GM04504 (cell line): ENCODE measurements around the gene AOC2.

Source experiments
- DNase-seq: peaks from one replicate; pipeline ENCODE4 v3.0.0-alpha.2; 2012; ENCODE audit warnings: low read depth

The AOC2 gene, protein sequence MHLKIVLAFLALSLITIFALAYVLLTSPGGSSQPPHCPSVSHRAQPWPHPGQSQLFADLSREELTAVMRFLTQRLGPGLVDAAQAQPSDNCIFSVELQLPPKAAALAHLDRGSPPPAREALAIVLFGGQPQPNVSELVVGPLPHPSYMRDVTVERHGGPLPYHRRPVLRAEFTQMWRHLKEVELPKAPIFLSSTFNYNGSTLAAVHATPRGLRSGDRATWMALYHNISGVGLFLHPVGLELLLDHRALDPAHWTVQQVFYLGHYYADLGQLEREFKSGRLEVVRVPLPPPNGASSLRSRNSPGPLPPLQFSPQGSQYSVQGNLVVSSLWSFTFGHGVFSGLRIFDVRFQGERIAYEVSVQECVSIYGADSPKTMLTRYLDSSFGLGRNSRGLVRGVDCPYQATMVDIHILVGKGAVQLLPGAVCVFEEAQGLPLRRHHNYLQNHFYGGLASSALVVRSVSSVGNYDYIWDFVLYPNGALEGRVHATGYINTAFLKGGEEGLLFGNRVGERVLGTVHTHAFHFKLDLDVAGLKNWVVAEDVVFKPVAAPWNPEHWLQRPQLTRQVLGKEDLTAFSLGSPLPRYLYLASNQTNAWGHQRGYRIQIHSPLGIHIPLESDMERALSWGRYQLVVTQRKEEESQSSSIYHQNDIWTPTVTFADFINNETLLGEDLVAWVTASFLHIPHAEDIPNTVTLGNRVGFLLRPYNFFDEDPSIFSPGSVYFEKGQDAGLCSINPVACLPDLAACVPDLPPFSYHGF

DNA sequence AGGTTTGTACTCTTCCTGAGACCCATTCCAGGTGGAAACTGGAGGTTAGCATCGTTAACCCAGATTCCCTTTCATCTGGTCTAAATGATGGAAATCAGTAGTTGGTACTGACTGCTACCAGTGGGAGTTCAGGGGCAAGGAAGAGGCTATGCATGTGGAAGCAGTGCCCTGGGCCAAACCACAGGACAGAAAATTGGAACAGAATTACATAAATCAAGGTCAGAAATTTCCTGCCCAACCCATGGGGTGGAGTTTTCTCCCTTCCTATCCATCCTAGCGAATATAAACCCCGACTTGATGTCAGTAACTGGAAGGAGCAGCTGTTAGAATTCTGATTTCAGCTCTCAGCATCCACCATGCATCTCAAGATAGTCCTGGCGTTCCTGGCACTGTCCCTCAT, at the start of gene AOC2:
Gene AOC2 (plus strand): TSS at position 310 of the 400 bp plus-strand sequence. CDS start 47 bp downstream, at position 357.
- DNase-seq: no peak

- no peak for DNase-seq
Measured at GRCh38 chr17:42795061-42795460, 49.3 kb upstream of the AOC2 start.

DNA sequence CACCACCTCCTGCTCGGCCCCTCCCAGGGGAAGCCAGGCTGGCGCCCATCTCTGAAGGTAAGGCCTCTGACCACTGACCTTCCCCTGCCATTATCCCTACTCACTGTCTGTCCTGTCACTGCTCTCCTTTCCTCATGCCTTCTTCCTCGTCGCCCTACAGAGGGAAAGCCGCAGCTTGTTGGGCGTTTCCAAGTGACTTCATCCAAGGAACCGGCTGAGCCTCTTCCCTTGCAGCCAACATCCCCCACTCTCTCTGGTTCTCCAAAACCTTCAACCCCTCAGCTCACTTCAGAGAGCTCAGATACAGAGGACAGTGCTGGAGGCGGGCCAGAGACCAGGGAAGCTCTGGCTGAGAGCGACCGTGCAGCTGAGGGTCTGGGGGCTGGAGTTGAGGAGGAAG, 48.9 kb upstream of the AOC2 start:
- DNase-seq: no peak

- no peak for DNase-seq
Measured at GRCh38 chr17:42796066-42796758, 48.2 kb upstream of the AOC2 start.

GRCh38 chr17:42797067-42798007, 47.0 kb upstream of the AOC2 start:
- DNase-seq: no peak

DNA sequence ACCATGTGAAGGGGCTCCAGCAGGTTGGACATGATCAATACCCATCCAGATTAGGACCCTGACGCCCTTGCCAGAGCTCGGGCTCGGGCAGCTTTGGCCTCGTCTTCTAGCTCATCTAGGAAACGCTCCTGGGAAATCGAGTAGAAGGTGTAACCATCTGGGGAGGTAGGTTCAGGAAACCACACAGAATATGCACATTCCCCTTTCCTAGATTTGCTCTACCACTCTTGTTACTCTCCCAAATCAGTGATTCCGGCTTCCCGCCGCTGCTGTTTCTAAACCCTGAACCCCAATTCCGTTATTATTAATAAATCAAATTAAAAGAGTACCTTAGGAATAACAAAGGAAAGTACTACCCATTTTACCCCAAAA, 46.4 kb upstream of the AOC2 start:
- no peak for DNase-seq

GRCh38 chr17:42798383-42799380, 45.7 kb upstream of the AOC2 start, which contains the start of the genes CNTD1 and COA3:
TSS of gene CNTD1 (plus strand) at chr17:42798861. CDS start at chr17:42799068, 207 bp downstream.
TSS of gene COA3 (minus strand) at chr17:42798704. CDS start at chr17:42798681, 23 bp downstream.
- DNase-seq: peak; percentile 65

DNA sequence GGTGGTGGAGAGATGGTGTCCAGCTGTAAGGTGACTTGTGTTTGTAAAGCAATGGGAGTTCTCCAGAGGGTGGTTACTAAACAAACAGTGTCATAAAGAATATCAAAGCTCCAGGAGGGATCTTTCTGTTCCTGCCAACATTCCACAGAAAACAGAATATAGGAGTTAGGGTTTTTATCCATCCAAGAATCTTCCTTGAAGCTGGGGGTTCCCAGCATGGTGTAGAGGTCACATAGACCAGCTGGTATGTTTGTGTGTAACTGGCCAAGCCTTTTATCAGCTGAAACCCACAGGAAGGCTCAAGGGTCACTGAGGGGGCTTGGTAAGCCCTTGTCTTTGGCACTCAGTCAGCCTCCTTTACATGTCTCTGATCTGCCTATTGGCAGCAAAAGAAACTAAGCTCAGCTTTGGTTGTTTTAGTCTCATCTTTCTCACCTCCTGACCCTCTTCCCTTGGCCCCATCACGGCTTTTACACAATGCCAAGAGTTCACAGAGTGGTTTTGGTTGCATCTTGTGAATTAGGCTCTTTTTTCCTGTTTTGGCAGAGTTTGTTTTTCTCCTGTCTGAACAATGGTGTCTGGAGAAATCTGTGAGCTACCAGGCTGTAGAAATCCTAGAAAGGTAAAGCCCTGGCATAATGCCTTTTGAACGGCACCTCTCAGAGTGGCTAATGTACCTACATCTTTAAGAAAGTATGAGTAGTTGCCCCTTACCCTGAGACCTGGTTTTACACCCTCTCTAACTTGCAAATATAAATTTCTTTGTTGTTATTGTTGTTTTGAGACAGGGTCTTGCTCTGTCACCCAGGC, 41.1 kb upstream of the AOC2 start:
- no peak for DNase-seq

DNA sequence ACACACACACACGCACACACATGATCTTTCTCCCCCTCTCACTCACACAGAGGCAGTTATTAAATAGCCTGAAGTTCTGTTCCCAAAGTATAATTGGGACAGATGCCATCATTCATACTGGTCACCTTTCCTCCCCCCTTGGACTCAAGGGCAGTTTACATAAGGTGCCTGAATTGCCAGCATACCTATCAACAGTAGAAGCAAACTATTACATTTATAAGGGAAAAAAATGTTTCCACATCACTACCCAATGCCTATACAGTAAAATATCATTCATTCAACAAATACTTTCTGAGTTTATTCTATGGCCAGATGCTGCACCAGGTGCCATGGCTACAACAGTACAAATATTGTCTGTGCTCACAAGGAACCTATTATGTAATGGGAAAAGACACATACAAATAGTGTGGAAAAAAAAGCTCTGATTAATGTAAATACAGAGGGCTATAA, 39.4 kb upstream of the AOC2 start:
- no peak for DNase-seq

DNA sequence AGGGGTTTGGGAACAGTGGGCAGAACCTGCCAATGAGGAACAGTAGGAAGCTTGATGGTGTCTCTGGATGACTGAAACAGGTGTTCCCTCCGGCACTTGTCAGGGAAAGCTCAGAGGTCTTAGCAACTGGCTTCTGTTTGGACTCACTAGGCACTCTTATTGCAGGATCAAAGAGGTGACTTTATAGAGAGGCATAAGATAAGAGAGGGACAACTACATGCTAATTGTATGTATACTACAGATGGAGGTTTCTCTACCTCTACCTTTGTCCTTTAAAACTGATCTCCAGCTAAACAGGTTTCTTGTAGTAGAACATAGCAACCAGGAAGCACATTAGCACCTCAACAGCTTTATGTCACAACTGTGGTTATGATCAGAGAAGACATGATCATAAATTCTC, 38.1 kb upstream of the AOC2 start:
- DNase-seq: no peak

DNA sequence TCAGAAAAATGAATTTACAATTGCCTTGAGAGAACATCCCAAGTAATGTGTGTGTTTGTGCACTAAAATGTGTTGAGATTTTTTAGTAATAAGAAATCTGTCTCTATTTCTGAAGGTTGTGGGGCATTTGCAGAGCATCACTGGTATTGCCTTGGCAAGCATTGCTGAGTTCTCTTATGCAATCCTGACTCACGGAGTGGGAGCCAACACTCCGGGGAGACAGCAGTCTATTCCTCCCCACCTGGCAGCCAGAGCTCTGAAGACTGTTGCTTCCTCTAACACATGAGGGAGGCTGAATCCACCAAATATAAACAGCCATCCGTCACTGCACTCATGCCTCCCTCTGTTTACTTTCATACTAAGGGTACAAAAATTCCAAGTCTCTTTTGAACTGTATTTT, 35.1 kb upstream of the AOC2 start:
- peak; percentile 88 for DNase-seq

DNA sequence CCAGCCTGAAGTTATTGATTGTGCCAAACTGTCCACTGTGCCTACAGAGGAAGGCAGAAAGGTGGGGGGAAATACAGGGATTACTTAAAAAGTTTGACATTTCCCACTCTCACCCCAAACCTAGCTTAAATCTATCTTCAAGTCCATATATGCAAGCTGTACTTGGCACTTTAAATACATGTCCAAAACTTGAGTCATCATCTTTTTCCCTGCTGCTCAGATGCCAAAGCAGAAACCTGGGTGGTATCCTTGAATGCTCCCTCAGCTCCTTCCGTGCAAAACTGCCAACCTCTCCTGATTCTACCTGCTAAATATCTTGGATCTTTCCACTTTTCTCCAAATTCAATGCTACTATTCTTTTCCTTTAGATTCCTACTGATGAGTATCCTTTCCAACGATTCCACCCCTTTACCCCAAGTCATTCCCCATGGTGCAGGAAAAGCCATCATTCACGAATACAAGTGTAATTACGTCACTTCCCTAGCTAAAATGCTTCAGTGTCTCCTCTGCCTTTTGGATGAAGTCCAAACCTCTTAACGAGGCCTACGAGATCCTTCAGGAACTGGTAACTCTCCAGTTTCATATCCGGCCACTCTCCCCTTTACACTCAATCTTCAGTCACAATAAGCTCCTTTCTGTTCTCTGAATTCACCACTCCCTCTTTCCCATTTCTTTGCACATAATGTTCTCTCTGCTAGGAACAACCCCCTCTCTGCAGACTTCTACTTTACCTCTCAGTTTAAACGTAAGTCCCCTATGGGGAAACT, 29.6 kb upstream of the AOC2 start:
- peak; percentile 85 for DNase-seq

DNA sequence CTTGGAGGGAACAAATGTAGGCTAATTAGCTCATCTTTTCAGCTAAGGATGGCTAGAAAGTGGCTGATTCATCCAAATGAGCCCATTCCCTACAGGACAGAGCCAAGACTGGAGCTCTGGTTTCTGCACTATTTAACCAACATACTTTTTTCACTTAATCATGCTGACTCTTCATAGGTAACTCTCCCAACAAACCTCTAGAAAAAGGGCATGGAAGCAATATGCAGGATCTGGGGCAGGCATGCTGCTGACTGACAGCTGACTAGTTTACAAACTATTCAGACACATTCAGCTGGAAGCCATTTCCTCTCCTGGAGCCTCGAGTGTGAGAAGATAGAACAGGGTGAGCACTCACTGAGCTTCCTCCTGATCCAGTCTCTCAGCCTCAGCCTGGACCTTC, 26.5 kb upstream of the AOC2 start:
- no peak for DNase-seq

GRCh38 chr17:42818379-42818778, 26.0 kb upstream of the AOC2 start:
- DNase-seq: no peak

- no peak for DNase-seq
Measured at GRCh38 chr17:42819939-42820535, 24.3 kb upstream of the AOC2 start.

GRCh38 chr17:42821176-42821575, 23.2 kb upstream of the AOC2 start:
- DNase-seq: no peak

DNA sequence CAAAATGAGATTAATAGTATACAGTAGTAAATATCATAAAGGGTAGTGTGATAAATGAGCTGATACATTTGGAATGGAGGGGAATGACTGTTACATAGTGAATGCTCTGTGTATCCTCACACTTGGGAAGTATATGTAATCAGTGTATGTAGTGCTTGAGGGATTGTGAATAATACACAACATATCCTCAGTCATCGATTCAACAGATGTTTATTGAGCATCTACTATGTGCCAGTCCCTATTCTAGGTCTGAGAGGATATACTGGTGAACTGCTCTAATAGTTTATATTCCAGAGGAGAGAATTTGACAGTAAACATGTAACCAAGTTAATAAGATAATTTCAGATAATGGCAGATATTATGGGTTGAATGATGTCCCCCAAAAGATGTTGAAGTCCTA, 16.9 kb upstream of the AOC2 start:
- DNase-seq: no peak

- DNase-seq: no peak
Measured at GRCh38 chr17:42830971-42831370, 13.4 kb upstream of the AOC2 start.
